ENCODE measurements around the gene TPPP3.
"Not testable (repeated sequence)": the region's sequence is repeated elsewhere in the genome, so short reads cannot be mapped to it uniquely, and the experiment has no call there.

The TPPP3 gene

GRCh38 chr16:67419931-67420330 is 26.6 kb upstream of the TPPP3 start:
- no peak overlapping the region for H3K4me3 Mint-ChIP-seq
- H3K36me3 Mint-ChIP-seq, result no peaks in the 10 kb centered on the region
- H3K9me3 Mint-ChIP-seq, result no peaks in the 10 kb centered on the region
- DNase-seq (ENCODE audit: low spot score in 2 of 2), result no peak
- no peak overlapping the region for H3K27ac Mint-ChIP-seq
- H3K27me3 Mint-ChIP-seq, result peaks cover 18% of the 10 kb centered on the region
- ATAC-seq (ENCODE audit: low read depth), result no peak
- peaks cover 3% of the 10 kb centered on the region for H3K4me1 Mint-ChIP-seq

GRCh38 chr16:67419502-67419901 is 26.2 kb upstream of the TPPP3 start:
- ATAC-seq (ENCODE audit: low read depth), result no peak
- H3K9me3 Mint-ChIP-seq, result no peaks in the 10 kb centered on the region
- no peak overlapping the region for H3K27ac Mint-ChIP-seq
- peaks cover 18% of the 10 kb centered on the region for H3K27me3 Mint-ChIP-seq
- H3K36me3 Mint-ChIP-seq, result no peaks in the 10 kb centered on the region
- no peak for DNase-seq (ENCODE audit: low spot score in 2 of 2)
- H3K4me1 Mint-ChIP-seq, result peaks cover 3% of the 10 kb centered on the region
- no peak overlapping the region for H3K4me3 Mint-ChIP-seq

GRCh38 chr16:67417333-67418061 is 24.2 kb upstream of the TPPP3 start:
- H3K36me3 Mint-ChIP-seq, result no peaks in the 10 kb centered on the region
- H3K27me3 Mint-ChIP-seq, result peaks cover 13% of the 10 kb centered on the region
- peak overlapping the region; percentile 70 for H3K4me3 Mint-ChIP-seq
- ATAC-seq (ENCODE audit: low read depth), result no peak
- H3K9me3 Mint-ChIP-seq, result no peaks in the 10 kb centered on the region
- no peak overlapping the region for H3K27ac Mint-ChIP-seq
- DNase-seq (ENCODE audit: low spot score in 2 of 2), result no peak
- peaks cover 6% of the 10 kb centered on the region for H3K4me1 Mint-ChIP-seq

- H3K27ac Mint-ChIP-seq, result peak within 1 kb of the TSS; percentile 65
- peak within 1 kb of the TSS; percentile 76 for H3K4me3 Mint-ChIP-seq
- DNase-seq (ENCODE audit: low spot score in 2 of 2) (peak; percentile 45 to 74), ATAC-seq (ENCODE audit: low read depth) (peak; percentile 90)
- H3K27me3 Mint-ChIP-seq, result peaks cover 13% of the 10 kb centered on the region
- peaks cover 6% of the 10 kb centered on the region for H3K4me1 Mint-ChIP-seq
- H3K9me3 Mint-ChIP-seq, result no peaks in the 10 kb centered on the region
- H3K36me3 Mint-ChIP-seq, result no peaks in the 10 kb centered on the region
Observed at GRCh38 chr16:67415872-67416793, 22.8 kb upstream of the TPPP3 start, which contains the start of gene ZDHHC1. Gene ZDHHC1 (minus strand): TSS chr16:67416477. CDS start chr16:67407775, 8,702 bp downstream.

- not testable (repeated sequence) for DNase-seq (ENCODE audit: low spot score in 2 of 2); H3K27ac Mint-ChIP-seq; H3K4me1 Mint-ChIP-seq; H3K36me3 Mint-ChIP-seq; H3K9me3 Mint-ChIP-seq; ATAC-seq (ENCODE audit: low read depth)
- Mint-ChIP-seq H3K27me3 (peaks cover 13% of the 10 kb centered on the region), H3K4me3 (peak overlapping the region; percentile 8)
Observed at GRCh38 chr16:67415421-67415820, 22.1 kb upstream of the TPPP3 start.

GRCh38 chr16:67413978-67414911 is 20.9 kb upstream of the TPPP3 start:
- ATAC-seq (ENCODE audit: low read depth), result no peak
- no peak for DNase-seq (ENCODE audit: low spot score in 2 of 2)
- no peak overlapping the region for H3K27ac Mint-ChIP-seq

GRCh38 chr16:67412294-67412693 is 19.0 kb upstream of the TPPP3 start:
- no peak for DNase-seq (ENCODE audit: low spot score in 2 of 2)
- H3K27ac Mint-ChIP-seq, result no peak overlapping the region
- no peaks in the 10 kb centered on the region for H3K9me3 Mint-ChIP-seq
- H3K27me3 Mint-ChIP-seq, result peaks cover 6% of the 10 kb centered on the region
- no peaks in the 10 kb centered on the region for H3K36me3 Mint-ChIP-seq
- peaks cover 6% of the 10 kb centered on the region for H3K4me1 Mint-ChIP-seq
- no peak overlapping the region for H3K4me3 Mint-ChIP-seq
- ATAC-seq (ENCODE audit: low read depth), result no peak

More at GRCh38 chr16:67413978-67414911, 20.9 kb upstream of the TPPP3 start:
- Mint-ChIP-seq H3K4me1 (peaks cover 6% of the 10 kb centered on the region), H3K9me3 (no peaks in the 10 kb centered on the region), H3K4me3 (peak overlapping the region; percentile 0), H3K36me3 (no peaks in the 10 kb centered on the region), H3K27me3 (peaks cover 8% of the 10 kb centered on the region)

GRCh38 chr16:67411339-67411738 is 18.0 kb upstream of the TPPP3 start:
- Mint-ChIP-seq H3K4me1 (peaks cover 3% of the 10 kb centered on the region), H3K27ac (no peak overlapping the region), H3K27me3 (peaks cover 4% of the 10 kb centered on the region), H3K4me3 (no peak overlapping the region), H3K9me3 (no peaks in the 10 kb centered on the region), H3K36me3 (no peaks in the 10 kb centered on the region)
- ATAC-seq (ENCODE audit: low read depth) (no peak), DNase-seq (ENCODE audit: low spot score in 2 of 2) (no peak)

- ATAC-seq (ENCODE audit: low read depth) (no peak), DNase-seq (ENCODE audit: low spot score in 2 of 2) (no peak)
- Mint-ChIP-seq H3K27me3 (peaks cover 4% of the 10 kb centered on the region), H3K4me3 (no peak overlapping the region), H3K4me1 (peaks cover 3% of the 10 kb centered on the region), H3K9me3 (no peaks in the 10 kb centered on the region), H3K27ac (no peak overlapping the region), H3K36me3 (no peaks in the 10 kb centered on the region)
Observed at GRCh38 chr16:67409631-67410030, 16.3 kb upstream of the TPPP3 start.

GRCh38 chr16:67407788-67408452 is 14.6 kb upstream of the TPPP3 start:
- no peak for ATAC-seq (ENCODE audit: low read depth)
- no peak for DNase-seq (ENCODE audit: low spot score in 2 of 2)
- Mint-ChIP-seq H3K4me1 (no peaks in the 10 kb centered on the region), H3K9me3 (no peaks in the 10 kb centered on the region), H3K4me3 (no peak overlapping the region), H3K27me3 (peaks cover 7% of the 10 kb centered on the region), H3K36me3 (no peaks in the 10 kb centered on the region), H3K27ac (no peak overlapping the region)

- peaks cover 9% of the 10 kb centered on the region for H3K27me3 Mint-ChIP-seq
- H3K9me3 Mint-ChIP-seq, result no peaks in the 10 kb centered on the region
- DNase-seq (ENCODE audit: low spot score in 2 of 2) (no peak), ATAC-seq (ENCODE audit: low read depth) (no peak)
- H3K36me3 Mint-ChIP-seq, result no peaks in the 10 kb centered on the region
- H3K4me1 Mint-ChIP-seq, result no peaks in the 10 kb centered on the region
- no peak overlapping the region for H3K4me3 Mint-ChIP-seq
- no peak overlapping the region for H3K27ac Mint-ChIP-seq
Observed at GRCh38 chr16:67407176-67407787, 14.0 kb upstream of the TPPP3 start.

- Mint-ChIP-seq H3K4me1 (no peaks in the 10 kb centered on the region), H3K27me3 (peaks cover 8% of the 10 kb centered on the region), H3K9me3 (no peaks in the 10 kb centered on the region), H3K36me3 (no peaks in the 10 kb centered on the region), H3K27ac (no peak overlapping the region), H3K4me3 (no peak overlapping the region)
- DNase-seq (ENCODE audit: low spot score in 2 of 2) (no peak), ATAC-seq (ENCODE audit: low read depth) (no peak)
Observed at GRCh38 chr16:67406111-67406971, 13.0 kb upstream of the TPPP3 start.
